Astrocyte (in vitro differentiated cells and primary cell): ENCODE data around the gene NCR3LG1.

Experiments
- EZH2 ChIP-seq: IDR thresholded peaks from 2 replicates; pipeline ENCODE4 v1.6.1; 2012; ENCODE audit warnings: mild to moderate bottlenecking, low read length, inconsistent platforms; ENCODE audit not compliant: insufficient read depth
- TF ChIP-seq, protein P1 (sequence below): IDR thresholded peaks from 2 replicates; pipeline ENCODE4 v1.5.1; 2011; ENCODE audit warnings: low read depth, mild to moderate bottlenecking, inconsistent platforms, low read length, moderate library complexity; ENCODE audit not compliant: insufficient read depth

DNA sequence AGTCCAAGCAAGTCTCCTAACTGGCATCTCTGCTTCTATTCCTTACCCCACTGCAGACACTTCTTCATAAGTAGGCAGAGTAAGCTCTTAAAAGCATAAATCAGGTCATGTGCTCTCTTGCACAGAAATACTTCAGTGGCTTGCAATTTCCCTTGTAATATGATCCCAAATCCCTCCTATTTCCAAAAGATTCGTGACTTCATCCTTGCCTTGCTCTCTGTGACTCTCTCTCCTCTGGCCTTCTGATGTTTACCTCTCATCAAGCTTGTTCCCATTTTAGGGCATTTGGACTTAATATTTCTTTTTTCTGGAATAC lies 37.4 kb upstream of the NCR3LG1 start:
- TF ChIP-seq, protein P1, sequence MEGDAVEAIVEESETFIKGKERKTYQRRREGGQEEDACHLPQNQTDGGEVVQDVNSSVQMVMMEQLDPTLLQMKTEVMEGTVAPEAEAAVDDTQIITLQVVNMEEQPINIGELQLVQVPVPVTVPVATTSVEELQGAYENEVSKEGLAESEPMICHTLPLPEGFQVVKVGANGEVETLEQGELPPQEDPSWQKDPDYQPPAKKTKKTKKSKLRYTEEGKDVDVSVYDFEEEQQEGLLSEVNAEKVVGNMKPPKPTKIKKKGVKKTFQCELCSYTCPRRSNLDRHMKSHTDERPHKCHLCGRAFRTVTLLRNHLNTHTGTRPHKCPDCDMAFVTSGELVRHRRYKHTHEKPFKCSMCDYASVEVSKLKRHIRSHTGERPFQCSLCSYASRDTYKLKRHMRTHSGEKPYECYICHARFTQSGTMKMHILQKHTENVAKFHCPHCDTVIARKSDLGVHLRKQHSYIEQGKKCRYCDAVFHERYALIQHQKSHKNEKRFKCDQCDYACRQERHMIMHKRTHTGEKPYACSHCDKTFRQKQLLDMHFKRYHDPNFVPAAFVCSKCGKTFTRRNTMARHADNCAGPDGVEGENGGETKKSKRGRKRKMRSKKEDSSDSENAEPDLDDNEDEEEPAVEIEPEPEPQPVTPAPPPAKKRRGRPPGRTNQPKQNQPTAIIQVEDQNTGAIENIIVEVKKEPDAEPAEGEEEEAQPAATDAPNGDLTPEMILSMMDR, result no peak
- no peak for TF ChIP-seq EZH2
